Thyroid gland (tissue), 4 donors: ENCODE measurements around the gene DGKD.

ENCODE experiments used
- CTCF ChIP-seq, 6 experiments: fragments of 200-600 bp in 3 of 6; fragments of 450-650 bp in 3 of 6; sonication (generic) in 3 of 6; IDR thresholded peaks; one replicate each; pipeline ENCODE4 v1.5.1; 2016 to 2019; ENCODE audit warnings: antibody characterized with exemption in 6 of 6, mild to moderate bottlenecking in 2 of 6, inconsistent platforms in 1 of 6, moderate library complexity in 1 of 6
- POLR2A ChIP-seq, 2 donors: fragments of 450-650 bp; IDR thresholded peaks; one replicate each; pipeline ENCODE4 v1.6.1; 2017; ENCODE audit warnings: antibody characterized with exemption in 2 of 2, mild to moderate bottlenecking in 2 of 2, moderate library complexity in 1 of 2

- no peak for TF ChIP-seq CTCF (IDR thresholded peaks at IDR 0.05)
- no peak for TF ChIP-seq POLR2A (IDR thresholded peaks at IDR 0.05)
These were observed 145.6 kb downstream of the DGKD start for GRCh38 chr2:233499928-233500327.
